NT2/D1 (cell line): ENCODE measurements around the gene BAG1.

ENCODE experiments used
- DNase-seq: peaks from one replicate; pipeline ENCODE4 v3.0.0-alpha.2; 2011; ENCODE audit warnings: low read depth, low spot score
- H3K27me3 ChIP-seq: 2 replicates; pipeline ENCODE4 v1.6.0; 2011; ENCODE audit warnings: mild to moderate bottlenecking; ENCODE audit not compliant: insufficient read length, insufficient read depth
- H3K36me3 ChIP-seq: 2 replicates; pipeline ENCODE4 v1.6.1; 2011; ENCODE audit warnings: mild to moderate bottlenecking, low read length, mixed read lengths; ENCODE audit not compliant: insufficient read depth, insufficient read length
- H3K4me1 ChIP-seq: 2 replicates; pipeline ENCODE4 v1.5.1; 2011; ENCODE audit not compliant: insufficient read depth, insufficient read length
- H3K4me3 ChIP-seq: 2 replicates; pipeline ENCODE4 v1.5.1; 2011; ENCODE audit warnings: low read depth; ENCODE audit not compliant: insufficient read length
- H3K9ac ChIP-seq: 2 replicates; pipeline ENCODE4 v1.6.0; 2011; ENCODE audit warnings: low read depth; ENCODE audit not compliant: insufficient read length
- H3K9me3 ChIP-seq: 2 replicates; pipeline ENCODE4 v1.5.1; 2011; ENCODE audit warnings: mild to moderate bottlenecking, low read length; ENCODE audit not compliant: insufficient read depth
- SUZ12 ChIP-seq: IDR thresholded peaks from 2 replicates; pipeline ENCODE4 v1.6.1; 2011; ENCODE audit not compliant: insufficient read length, insufficient read depth; ENCODE audit errors: extremely low read depth
- YY1 ChIP-seq: IDR thresholded peaks from 2 replicates; pipeline ENCODE4 v1.6.1; 2011; ENCODE audit not compliant: insufficient read length, insufficient read depth
- ZNF274 ChIP-seq: IDR thresholded peaks from 2 replicates; pipeline ENCODE4 v1.6.1; 2011; ENCODE audit warnings: mild to moderate bottlenecking, low read depth, low read length

The BAG1 gene

DNA sequence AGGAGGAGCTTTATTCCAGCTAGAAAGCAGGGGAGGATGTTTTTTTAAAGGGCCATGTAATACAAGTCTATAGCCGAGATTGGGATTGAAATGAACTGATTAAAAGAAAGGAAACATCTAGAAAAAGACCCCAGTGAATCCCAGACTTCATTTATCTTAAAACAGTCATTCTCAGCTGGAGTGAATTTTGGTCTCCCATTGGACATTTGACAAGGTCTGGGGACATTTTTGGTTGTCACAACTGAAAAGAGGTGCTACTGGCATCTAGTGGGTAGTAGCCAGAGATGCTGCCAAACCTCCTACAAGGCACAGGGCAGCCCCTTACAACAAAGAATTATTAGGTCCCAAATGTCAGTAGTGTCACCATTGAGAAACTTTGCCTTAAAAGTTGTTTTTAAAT, 40.8 kb downstream of the BAG1 start:
- Histone ChIP-seq H3K36me3 (no peaks in the 10 kb centered on the region), H3K9ac (no peak overlapping the region), H3K9me3 (no peaks in the 10 kb centered on the region), H3K4me1 (peaks cover 12% of the 10 kb centered on the region), H3K27me3 (no peaks in the 10 kb centered on the region), H3K4me3 (no peak overlapping the region)
- DNase-seq = no peak
- no peak for TF ChIP-seq SUZ12
- TF ChIP-seq ZNF274 = no peak
- no peak for TF ChIP-seq YY1

DNA sequence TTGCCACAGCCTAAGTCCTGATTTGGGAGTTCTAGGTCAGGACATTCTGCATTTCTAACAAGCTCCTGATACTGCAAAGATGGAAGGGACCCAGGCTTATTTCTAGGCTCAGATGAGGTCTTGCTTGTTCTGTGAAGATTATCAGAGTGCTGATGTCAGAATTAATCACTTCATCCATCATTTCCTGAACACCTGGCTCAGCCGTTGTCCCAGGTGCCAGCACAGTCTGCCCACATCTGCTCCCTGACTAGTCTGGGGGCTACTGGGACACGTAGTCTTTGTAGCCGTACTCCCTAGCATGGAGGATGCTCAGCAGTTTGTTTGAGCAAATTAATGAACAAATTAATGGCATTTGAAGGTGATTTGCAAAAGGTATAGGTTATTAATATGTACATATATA, 42.5 kb downstream of the BAG1 start:
- peaks cover 4% of the 10 kb centered on the region for H3K4me1 ChIP-seq
- H3K4me3 ChIP-seq = no peak overlapping the region
- no peaks in the 10 kb centered on the region for H3K27me3 ChIP-seq
- no peak for TF ChIP-seq YY1
- no peak for TF ChIP-seq ZNF274
- TF ChIP-seq SUZ12 = no peak
- no peak overlapping the region for H3K9ac ChIP-seq
- no peaks in the 10 kb centered on the region for H3K9me3 ChIP-seq
- H3K36me3 ChIP-seq = no peaks in the 10 kb centered on the region
- DNase-seq = no peak

DNA sequence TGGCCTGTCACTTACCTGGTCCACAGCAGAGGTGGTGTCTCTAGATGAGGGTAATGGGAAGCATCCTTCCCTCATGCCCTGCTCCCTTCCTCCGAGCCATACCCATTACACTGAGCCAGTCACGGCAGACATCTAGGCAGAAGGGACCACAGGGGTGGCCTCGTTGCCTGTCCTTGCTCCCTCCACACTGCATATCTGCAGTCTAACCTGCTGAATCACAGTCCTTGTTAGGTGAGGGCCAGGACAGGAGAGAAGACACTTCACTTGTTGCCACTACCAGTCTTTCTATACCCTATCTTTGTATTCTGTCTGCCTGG, 43.0 kb downstream of the BAG1 start:
- Histone ChIP-seq H3K27me3 (no peaks in the 10 kb centered on the region), H3K9me3 (no peaks in the 10 kb centered on the region), H3K4me3 (no peak overlapping the region), H3K36me3 (no peaks in the 10 kb centered on the region), H3K4me1 (peaks cover 4% of the 10 kb centered on the region), H3K9ac (no peak overlapping the region)
- no peak for TF ChIP-seq SUZ12
- no peak for TF ChIP-seq YY1
- TF ChIP-seq ZNF274 = no peak
- no peak for DNase-seq

DNA sequence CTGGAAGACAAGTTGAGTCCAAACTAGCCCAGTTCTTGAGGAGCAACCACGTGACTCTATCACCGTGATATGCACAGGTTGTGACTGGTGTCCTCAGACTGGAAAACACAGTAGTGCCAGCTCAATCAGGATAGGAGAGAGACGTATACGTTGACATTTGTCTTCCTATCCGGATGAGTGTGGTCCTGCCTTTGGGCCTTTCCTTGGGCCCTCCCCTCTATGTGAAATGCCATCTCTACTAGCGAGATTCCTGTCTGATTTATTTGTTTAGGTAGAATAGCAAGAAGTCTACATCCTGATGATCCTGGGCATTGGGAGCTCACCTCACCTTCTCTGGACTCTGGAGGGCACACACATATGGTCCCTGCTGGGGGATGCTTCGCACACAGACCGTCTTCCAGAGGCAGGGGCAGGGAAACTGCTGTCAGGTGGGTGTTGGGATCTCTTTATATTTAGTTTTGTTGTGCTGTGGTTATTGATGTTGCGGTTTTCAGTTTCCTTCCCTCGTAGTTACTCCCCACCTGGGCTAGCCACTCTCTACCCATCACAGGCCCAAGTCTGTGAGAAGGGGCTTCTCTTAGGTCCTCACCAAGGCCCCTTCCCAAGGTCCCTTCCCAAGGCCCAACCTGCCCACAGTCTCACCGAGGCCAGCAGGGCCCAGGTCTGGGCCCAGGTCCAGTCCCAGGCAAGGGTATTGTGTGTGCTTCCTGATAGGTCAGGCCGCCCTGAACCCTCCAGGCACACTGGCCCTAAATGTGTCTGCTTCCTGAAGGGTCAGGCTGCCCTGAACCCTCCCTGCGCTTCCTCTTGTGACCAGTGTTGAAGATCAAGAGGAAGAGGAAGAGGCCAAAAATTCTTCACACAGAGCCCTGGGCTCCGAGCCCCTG, 43.6 kb downstream of the BAG1 start:
- H3K9ac ChIP-seq = no peak overlapping the region
- no peak overlapping the region for H3K4me3 ChIP-seq
- H3K27me3 ChIP-seq = no peaks in the 10 kb centered on the region
- H3K36me3 ChIP-seq = no peaks in the 10 kb centered on the region
- H3K4me1 ChIP-seq = peaks cover 4% of the 10 kb centered on the region
- DNase-seq = no peak
- no peaks in the 10 kb centered on the region for H3K9me3 ChIP-seq
- TF ChIP-seq SUZ12 (no peak), YY1 (no peak), ZNF274 (no peak)

DNA sequence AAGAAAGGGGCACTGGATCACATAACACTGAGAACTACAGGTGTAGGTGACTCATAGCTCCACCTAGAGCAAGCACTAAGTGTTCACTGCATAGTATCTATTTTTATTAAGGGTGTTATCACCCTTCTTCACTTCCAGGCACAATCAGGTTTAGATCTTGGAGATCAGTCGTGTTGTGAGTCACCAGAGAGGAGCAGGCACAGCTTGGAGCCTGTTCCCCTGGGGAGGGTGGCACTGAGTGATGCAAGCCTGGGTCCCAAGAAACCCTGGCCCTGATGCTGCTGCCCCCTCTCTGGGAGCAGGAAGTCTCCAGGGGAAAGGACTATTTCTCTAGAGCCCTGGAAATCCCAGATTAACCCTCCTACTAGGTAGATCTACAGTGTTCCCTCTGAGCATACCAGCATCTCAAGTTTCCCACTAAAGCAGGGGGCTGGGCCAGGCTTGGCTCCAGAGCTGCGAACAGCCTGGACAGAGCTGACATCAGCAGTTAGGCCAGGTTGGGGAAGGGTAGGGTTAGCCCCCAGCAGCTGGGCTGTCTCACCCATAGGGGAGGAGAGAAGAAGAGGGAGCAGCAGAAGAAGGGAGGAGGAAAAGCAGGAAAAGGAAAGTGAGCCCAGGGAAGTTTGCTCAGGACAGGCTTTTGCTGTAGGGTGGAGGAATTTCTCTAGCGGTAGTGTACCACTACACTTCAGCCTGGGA, 52.7 kb downstream of the BAG1 start:
- DNase-seq = no peak
- Histone ChIP-seq H3K4me3 (no peak overlapping the region), H3K9me3 (no peaks in the 10 kb centered on the region), H3K27me3 (no peaks in the 10 kb centered on the region), H3K9ac (no peak overlapping the region), H3K36me3 (no peaks in the 10 kb centered on the region), H3K4me1 (peaks cover 4% of the 10 kb centered on the region)
- no peak for TF ChIP-seq ZNF274
- no peak for TF ChIP-seq SUZ12
- no peak for TF ChIP-seq YY1

DNA sequence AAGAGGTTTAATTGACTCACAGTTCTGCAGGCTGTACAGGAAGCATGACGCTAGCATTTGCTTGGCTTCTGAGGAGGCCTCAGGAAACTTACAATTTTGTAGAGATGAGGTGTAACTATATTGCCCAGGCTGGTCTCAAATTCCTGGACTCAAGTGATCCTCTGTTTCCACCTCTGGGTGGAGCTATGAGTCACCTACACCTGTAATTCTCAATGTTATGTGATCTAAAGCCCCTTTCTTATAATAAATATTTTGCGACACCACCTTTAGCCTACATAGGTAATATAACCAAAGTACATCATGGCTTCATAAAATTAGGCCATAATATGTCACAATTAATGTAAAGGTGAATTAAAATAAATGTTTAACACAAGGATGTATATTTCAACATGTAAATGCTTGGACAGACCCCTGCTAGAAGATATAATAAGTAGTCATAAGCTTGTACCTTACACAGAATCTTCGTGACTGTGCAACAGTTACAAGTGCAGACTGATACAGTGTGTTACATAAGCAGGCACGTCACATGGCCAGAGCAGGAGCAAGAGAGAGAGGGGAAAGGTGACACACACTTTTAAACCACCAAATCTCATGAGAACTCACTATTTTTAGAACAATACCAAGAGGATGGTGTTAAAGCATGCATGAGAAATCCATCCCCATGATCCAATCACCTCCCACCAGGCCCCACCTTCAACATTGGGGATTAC, 54.3 kb downstream of the BAG1 start:
- H3K4me1 ChIP-seq = peaks cover 4% of the 10 kb centered on the region
- TF ChIP-seq ZNF274 (no peak), YY1 (no peak), SUZ12 (no peak)
- no peak overlapping the region for H3K4me3 ChIP-seq
- no peak for DNase-seq
- H3K36me3 ChIP-seq = no peaks in the 10 kb centered on the region
- no peak overlapping the region for H3K9ac ChIP-seq
- H3K27me3 ChIP-seq = no peaks in the 10 kb centered on the region
- H3K9me3 ChIP-seq = no peaks in the 10 kb centered on the region

DNA sequence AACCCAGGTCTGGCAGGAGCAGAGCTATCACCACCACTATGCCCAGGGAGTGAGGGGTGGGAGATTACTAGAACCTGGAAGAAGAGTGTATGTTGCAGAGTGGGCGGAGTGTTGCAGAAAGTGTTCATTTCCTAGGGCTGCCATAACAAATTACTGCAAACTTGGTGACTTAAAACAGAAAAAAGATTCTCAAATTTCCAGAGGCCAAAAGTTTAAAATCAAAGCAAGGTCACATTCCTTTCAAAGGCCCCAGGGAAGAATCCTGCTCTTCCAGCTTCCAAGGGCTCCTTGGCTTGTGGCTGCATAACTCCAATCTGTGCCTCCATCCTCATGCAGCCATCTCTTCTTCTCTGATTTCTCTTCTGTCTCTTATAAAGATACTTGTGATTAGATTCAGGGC, 55.1 kb downstream of the BAG1 start:
- TF ChIP-seq SUZ12 = no peak
- no peak for TF ChIP-seq ZNF274
- TF ChIP-seq YY1 = no peak
- Histone ChIP-seq H3K4me3 (no peak overlapping the region), H3K9me3 (no peaks in the 10 kb centered on the region)

More for the DNA sequence above, 55.1 kb downstream of the BAG1 start:
- H3K4me1 ChIP-seq = peaks cover 4% of the 10 kb centered on the region
- no peak for DNase-seq
- no peak overlapping the region for H3K9ac ChIP-seq
- no peaks in the 10 kb centered on the region for H3K27me3 ChIP-seq
- no peaks in the 10 kb centered on the region for H3K36me3 ChIP-seq
